Measurements from ENCODE around the gene BOD1L1.

Gene BOD1L1

GRCh38 chr4:13627606-13628311 is at the start of gene BOD1L1:
BOD1L1 (minus strand) TSS chr4:13627725; CDS start chr4:13627587, 138 bp downstream.
- peak; percentile 91 for DNase-seq

- DNase-seq, result no peak
These were observed 47.4 kb upstream of the BOD1L1 start for GRCh38 chr4:13674971-13675370.

GRCh38 chr4:13673167-13673566 is 45.6 kb upstream of the BOD1L1 start:
- DNase-seq, result no peak

- DNase-seq, result no peak
These were observed 43.1 kb upstream of the BOD1L1 start for GRCh38 chr4:13670456-13671160.

- DNase-seq, result no peak
These were observed 38.5 kb upstream of the BOD1L1 start for GRCh38 chr4:13665701-13666660.

GRCh38 chr4:13659341-13660070 is 32.0 kb upstream of the BOD1L1 start:
- no peak for DNase-seq

- DNase-seq, result peak; percentile 53
These were observed 29.3 kb upstream of the BOD1L1 start for GRCh38 chr4:13656569-13657405.

- peak; percentile 83 for DNase-seq
These were observed 26.8 kb upstream of the BOD1L1 start for GRCh38 chr4:13654162-13654797.

GRCh38 chr4:13653766-13654161 is 26.2 kb upstream of the BOD1L1 start:
- DNase-seq, result no peak

- DNase-seq, result no peak
These were observed 19.5 kb upstream of the BOD1L1 start for GRCh38 chr4:13647031-13647430.

- no peak for DNase-seq
These were observed 17.6 kb upstream of the BOD1L1 start for GRCh38 chr4:13645075-13645474.

- no peak for DNase-seq
These were observed 14.8 kb upstream of the BOD1L1 start for GRCh38 chr4:13642170-13642950.

GRCh38 chr4:13641084-13641483 is 13.6 kb upstream of the BOD1L1 start:
- no peak for DNase-seq

- no peak for DNase-seq
These were observed 12.8 kb upstream of the BOD1L1 start for GRCh38 chr4:13640149-13640940.

- no peak for DNase-seq
These were observed 7.8 kb upstream of the BOD1L1 start for GRCh38 chr4:13635286-13635799.

- no peak for DNase-seq
These were observed 6.1 kb upstream of the BOD1L1 start for GRCh38 chr4:13633671-13634070.

GRCh38 chr4:13627178-13627605 is 333 bp downstream of the BOD1L1 start:
- DNase-seq, result peak; percentile 26

GRCh38 chr4:13626492-13627177 is 890 bp downstream of the BOD1L1 start:
- no peak for DNase-seq
